Measurements from ENCODE around the gene NRL. TPM values are rescaled to one million over a fixed set of nuclear protein-coding genes. Genes with fewer than 3 reads are reported as not detected.

The NRL gene
- total RNA-seq, 1 donor from 2014 or later = 5.5 TPM

DNA sequence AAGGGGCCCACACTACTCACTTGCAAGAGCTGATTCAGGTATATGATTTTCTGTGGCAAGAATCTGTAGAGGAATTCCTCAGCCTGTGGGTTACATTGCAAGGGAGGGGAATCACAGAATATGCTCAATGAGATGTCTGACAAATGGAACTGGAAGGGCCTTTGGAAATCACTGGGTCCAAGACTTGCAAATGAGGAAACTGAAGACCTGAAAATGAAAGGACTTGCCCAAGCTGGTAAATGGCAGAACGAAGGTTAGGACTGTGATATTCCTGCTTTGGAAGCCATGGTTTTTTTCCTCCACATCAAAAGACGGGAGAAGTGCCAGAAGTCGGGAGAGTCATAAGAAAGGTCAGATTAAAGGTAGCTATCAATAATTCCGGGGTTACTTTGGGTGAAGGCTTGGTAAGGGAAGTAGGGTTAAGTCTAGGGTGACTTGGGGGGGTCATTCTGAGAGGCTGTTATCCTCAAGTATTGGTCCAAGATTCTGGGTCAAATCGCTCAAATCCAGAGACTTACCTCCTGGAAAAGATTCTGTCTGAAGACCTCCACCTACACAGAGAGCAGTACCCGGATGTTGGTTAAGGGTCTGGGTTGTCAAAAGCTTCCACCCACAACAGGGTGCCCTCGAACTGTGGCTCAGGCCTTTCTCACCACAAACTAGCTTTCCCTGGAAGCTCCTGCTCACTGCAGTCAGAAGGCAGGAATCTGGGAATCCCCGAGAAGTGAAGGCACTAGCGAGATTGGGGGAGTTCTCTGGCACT lies 31.1 kb upstream of the NRL start:
- ChIA-PET POLR2A (interaction anchor here (0.6 to 4.6 kb wide), 23 partner anchors 9 to 284 kb away, joined by 3 to 94 read pairs (median 10); partner anchors contain the start of genes CBLN3, CHMP4A, DCAF11 and IPO4), CTCF (interaction anchor here (0.8 to 4.2 kb wide), 6 partner anchors 10 to 163 kb away, joined by 3 to 45 read pairs (median 11); partner anchors contain the start of genes DCAF11, IRF9, PCK2 and PSME1)
- H3K27me3 Mint-ChIP-seq = no peaks in the 10 kb centered on the region
- intact Hi-C loops (cut with micrococcal nuclease) = loop anchor here (1.0 to 2.0 kb wide), 6 partner anchors 10 to 825 kb away; partner anchors contain the start of genes GMPR2, IPO4, NEDD8 and PABPN1
- peak overlapping the region; percentile 94 for H3K27ac Mint-ChIP-seq
- peaks cover 61% of the 10 kb centered on the region for H3K4me1 Mint-ChIP-seq
- ATAC-seq (ENCODE audit: low read depth) (no peak), DNase-seq (no peak)
- TF ChIP-seq, protein P1, sequence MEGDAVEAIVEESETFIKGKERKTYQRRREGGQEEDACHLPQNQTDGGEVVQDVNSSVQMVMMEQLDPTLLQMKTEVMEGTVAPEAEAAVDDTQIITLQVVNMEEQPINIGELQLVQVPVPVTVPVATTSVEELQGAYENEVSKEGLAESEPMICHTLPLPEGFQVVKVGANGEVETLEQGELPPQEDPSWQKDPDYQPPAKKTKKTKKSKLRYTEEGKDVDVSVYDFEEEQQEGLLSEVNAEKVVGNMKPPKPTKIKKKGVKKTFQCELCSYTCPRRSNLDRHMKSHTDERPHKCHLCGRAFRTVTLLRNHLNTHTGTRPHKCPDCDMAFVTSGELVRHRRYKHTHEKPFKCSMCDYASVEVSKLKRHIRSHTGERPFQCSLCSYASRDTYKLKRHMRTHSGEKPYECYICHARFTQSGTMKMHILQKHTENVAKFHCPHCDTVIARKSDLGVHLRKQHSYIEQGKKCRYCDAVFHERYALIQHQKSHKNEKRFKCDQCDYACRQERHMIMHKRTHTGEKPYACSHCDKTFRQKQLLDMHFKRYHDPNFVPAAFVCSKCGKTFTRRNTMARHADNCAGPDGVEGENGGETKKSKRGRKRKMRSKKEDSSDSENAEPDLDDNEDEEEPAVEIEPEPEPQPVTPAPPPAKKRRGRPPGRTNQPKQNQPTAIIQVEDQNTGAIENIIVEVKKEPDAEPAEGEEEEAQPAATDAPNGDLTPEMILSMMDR (IDR thresholded peaks at IDR 0.05) = no peak
- H3K9me3 Mint-ChIP-seq = no peaks in the 10 kb centered on the region
- H3K36me3 Mint-ChIP-seq (ENCODE audit: low read depth) = peaks cover 70% of the 10 kb centered on the region
- peak overlapping the region; percentile 97 for H3K4me3 Mint-ChIP-seq

DNA sequence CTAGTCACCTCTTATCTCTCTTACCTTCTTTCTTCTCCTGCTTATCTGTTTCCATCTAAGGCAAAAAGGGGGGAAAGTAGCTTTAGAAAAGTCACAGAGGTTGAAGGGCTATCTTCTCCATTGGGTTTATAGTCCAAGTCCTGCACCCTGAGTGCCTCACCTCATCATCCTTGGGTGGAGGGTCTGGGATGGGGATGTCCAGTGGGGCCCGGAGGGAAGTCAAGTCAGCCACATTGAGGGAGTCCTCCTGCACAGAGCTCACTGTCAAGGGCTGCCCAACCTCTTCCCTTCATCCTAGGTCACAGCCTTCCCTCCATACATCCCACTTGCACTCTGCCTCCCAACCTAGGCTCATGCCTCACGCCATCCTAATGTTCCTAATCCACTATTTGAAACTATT lies 30.5 kb upstream of the NRL start:
- H3K4me3 Mint-ChIP-seq = peak overlapping the region; percentile 97
- H3K27ac Mint-ChIP-seq = peak overlapping the region; percentile 94
- H3K27me3 Mint-ChIP-seq = no peaks in the 10 kb centered on the region
- ChIA-PET POLR2A (interaction anchor here (0.9 to 4.6 kb wide), 13 partner anchors 8 to 285 kb away, joined by 3 to 94 read pairs (median 21); partner anchors contain the start of genes CBLN3, CHMP4A, DCAF11 and IRF9), CTCF (interaction anchor here (0.8 to 4.2 kb wide), 4 partner anchors 9 to 163 kb away, joined by 3 to 45 read pairs (median 20); partner anchors contain the start of genes IRF9 and PSME1)
- H3K4me1 Mint-ChIP-seq = peaks cover 67% of the 10 kb centered on the region
- ATAC-seq (ENCODE audit: low read depth) (no peak), DNase-seq (no peak)
- intact Hi-C loops (cut with micrococcal nuclease) = no loop called here
- H3K36me3 Mint-ChIP-seq (ENCODE audit: low read depth) = peaks cover 63% of the 10 kb centered on the region
- H3K9me3 Mint-ChIP-seq = no peaks in the 10 kb centered on the region
- TF ChIP-seq, protein P1 (IDR thresholded peaks at IDR 0.05) = no peak

DNA sequence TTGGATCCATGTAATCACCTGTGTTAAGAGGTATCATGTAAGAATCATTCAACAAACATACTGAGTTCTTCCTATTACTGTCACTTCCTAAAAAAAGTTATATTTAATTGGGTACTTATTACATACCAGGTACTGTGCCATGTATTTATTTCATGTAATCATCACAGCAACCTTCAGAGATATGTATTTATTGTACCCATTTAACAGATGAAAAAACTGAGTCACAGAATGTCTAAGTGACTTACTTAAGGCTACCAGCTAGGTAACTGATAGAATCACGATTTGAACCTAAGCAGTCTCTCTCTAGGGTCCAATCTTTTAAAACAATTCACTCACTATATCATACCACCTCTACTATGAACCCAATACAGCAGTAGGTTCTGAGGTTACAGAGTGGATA lies 29.7 kb upstream of the NRL start:
- Mint-ChIP-seq H3K9me3 (no peaks in the 10 kb centered on the region), H3K4me3 (no peak overlapping the region), H3K27me3 (no peaks in the 10 kb centered on the region), H3K36me3 (ENCODE audit: low read depth) (peaks cover 62% of the 10 kb centered on the region), H3K27ac (no peak overlapping the region), H3K4me1 (peaks cover 74% of the 10 kb centered on the region)
- TF ChIP-seq, protein P1 (IDR thresholded peaks at IDR 0.05) = no peak
- ATAC-seq (ENCODE audit: low read depth) (no peak), DNase-seq (no peak)
- POLR2A ChIA-PET = interaction anchor here (0.5 to 2.2 kb wide), 4 partner anchors 17 to 97 kb away, joined by 3 to 9 read pairs (median 6); partner anchors contain the start of gene IRF9
- intact Hi-C loops (cut with micrococcal nuclease) = no loop called here
- CTCF ChIA-PET = interaction anchor here (1.4 kb wide), 1 partner anchor 69 kb away, joined by 3 read pairs; the partner anchor contains the start of gene CHMP4A

DNA sequence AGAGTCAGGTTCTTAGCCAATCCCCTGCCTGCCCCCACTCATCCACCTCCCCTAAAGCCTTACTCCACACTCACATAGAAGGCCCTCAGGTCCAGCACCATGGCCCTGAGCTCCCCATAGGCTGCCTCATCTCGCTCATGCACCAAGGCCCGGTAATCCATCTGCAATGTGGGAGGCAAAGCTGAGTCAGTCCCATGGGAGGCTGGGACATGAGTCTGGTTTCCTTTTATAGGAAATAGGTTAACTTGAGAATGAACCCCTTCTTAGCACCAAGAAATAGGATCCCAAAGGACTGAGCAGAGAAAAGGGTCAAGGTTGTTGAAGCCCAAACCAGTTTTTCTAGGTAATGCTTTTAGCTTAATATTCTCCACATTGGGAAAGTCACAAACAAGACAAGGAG lies 28.8 kb upstream of the NRL start:
- intact Hi-C loops (cut with micrococcal nuclease) = no loop called here
- CTCF ChIA-PET = interaction anchor here (1.0 to 1.4 kb wide), 2 partner anchors 18 to 70 kb away, joined by 3 read pairs; partner anchors contain the start of genes CHMP4A and IRF9

More for the DNA sequence above, 28.8 kb upstream of the NRL start:
- H3K27me3 Mint-ChIP-seq = no peaks in the 10 kb centered on the region
- no peak overlapping the region for H3K4me3 Mint-ChIP-seq
- DNase-seq = no peak
- peaks cover 75% of the 10 kb centered on the region for H3K4me1 Mint-ChIP-seq
- ATAC-seq (ENCODE audit: low read depth) = no peak
- no peak overlapping the region for H3K27ac Mint-ChIP-seq
- TF ChIP-seq, protein P1 (IDR thresholded peaks at IDR 0.05) = no peak
- no peaks in the 10 kb centered on the region for H3K9me3 Mint-ChIP-seq
- peaks cover 62% of the 10 kb centered on the region for H3K36me3 Mint-ChIP-seq (ENCODE audit: low read depth)
- POLR2A ChIA-PET = interaction anchor here (0.8 to 2.2 kb wide), 4 partner anchors 18 to 53 kb away, joined by 4 to 8 read pairs (median 4); partner anchors contain the start of genes DCAF11, IRF9 and NRL
